GM18519 (cell line): ENCODE results near the gene NENF.

Experiments used
- ATAC-seq: cut with Tn5 transposase; IDR thresholded peaks from one replicate; pipeline ENCODE4 v1.9.1; 2021; ENCODE audit warnings: mild to moderate bottlenecking, moderate library complexity; ENCODE audit not compliant: unreplicated experiment, low FRiP score

The NENF gene

DNA sequence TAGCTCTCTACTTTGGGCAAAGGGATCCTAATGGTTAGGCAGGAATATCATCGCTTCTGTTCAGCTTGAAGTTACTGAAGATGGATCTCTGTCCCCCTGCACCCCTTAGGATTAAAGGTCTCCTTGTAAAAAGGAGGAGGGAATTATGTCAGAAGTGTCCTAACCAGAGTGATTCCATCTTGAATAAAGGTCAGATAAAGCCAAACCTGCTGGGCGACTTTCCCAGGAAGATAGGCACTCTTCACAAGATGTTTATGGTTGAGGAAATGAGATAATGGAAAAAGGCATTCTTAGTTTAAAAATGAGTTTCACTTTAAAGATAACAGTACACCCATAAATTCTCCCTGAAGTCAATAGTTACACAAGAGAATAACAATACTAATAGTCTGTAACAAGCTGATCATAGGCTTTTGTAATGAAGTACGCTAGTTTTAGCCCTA lies 1.7 kb upstream of the NENF start:
- ATAC-seq: no peak

- no peak for ATAC-seq
These were observed 1.1 kb upstream of the NENF start for GRCh38 chr1:212431644-212432043.

DNA sequence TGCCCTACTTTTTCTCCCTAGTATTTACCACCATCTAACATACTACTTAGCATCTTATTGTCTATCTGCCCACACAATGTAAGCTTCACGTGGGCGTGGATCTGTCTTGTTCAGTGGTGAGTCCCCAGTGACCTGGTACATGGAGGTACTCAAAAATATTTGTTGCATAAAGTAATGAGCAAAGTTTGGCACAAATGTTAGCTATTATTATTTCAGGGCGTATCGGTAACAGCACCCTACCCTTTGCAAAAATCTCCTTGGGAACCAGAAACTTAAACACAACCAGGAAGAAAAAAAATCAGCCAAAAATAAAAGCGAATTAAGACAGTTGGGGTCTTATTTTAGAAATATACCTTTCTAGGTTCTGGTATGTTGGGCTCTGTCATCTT lies 454 bp upstream of the NENF start:
- ATAC-seq: no peak

DNA sequence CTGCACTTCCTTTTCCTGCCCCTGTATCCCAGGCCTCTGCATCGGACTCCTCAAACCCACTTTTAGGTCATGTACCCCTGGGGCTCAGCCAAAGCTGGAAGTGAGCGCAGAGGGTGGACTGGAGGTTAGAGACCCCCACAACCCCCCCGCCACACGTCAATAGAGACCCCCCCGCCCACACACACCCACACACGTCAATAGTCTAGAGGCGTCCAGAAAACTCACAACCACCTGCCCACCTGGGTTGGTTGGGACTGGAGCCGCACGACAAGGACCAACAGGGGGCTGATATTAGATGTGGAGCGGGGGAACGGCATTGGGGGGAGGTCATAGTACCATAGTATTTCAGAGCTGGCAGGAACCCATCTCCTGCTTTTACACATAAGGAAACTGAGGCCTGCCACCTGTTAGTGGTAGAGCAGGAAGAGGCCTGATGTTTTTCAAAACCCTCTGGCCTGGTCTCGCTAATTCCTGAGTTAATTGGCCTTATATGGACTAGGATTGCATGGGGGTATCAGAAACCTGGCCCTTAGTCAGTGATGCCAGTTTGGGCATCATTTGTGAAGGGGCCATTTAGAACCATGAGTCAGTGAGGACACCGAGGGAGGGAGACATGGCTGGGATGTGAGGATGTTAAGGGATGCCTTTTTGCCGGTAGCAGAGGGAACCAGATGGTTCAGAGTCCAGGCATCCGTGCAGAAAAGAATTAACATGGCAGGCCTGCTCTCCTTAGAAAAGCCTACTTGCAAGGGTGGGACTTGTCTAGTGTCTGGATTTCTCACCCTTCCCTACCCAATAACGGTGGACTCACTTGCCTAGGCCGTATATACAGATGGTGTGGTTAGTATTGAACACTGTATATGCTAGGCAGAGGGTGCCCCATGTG lies 1.1 kb downstream of the NENF start:
- no peak for ATAC-seq

DNA sequence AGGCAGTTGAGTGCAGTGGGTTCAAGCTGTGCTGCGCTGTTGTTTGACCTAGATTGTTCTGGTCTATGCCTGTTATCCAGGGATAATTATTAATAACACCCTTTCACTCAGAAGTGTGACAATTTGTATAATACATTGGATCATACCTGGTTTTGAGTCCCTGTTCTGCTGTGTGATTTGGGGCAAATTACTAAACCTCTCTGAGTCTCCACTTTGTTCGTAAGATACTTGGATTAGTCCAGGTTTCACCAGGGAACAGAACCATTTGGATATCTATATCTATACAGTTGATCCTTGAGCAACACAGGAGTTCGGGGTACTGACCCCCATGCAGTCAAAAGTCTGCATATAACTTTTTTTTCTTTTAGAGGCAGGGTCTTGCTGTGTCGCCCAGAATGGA lies 2.3 kb downstream of the NENF start:
- ATAC-seq: no peak

GRCh38 chr1:212437179-212437798 lies 4.6 kb downstream of the NENF start:
- no peak for ATAC-seq

DNA sequence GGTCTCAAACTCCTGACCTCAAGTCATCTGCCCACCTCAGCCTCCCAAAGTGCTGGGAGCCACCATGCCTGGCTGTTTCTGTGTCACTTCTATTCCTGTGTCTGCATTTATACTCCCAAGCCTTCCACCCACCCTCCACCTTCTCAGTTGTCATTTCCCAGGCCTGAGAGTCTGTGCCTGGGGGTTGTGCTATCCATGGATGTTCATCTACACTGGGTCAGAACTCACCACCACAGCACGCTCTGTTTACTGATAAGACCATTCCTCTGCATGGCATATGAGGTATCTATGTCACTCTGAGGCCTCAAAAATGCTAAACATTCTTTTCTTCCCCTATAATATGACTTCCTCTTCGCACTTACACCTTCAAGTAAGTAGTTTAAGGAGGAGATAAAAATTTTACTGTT lies 6.1 kb downstream of the NENF start:
- no peak for ATAC-seq

GRCh38 chr1:212440419-212440818 lies 7.7 kb downstream of the NENF start:
- no peak for ATAC-seq

DNA sequence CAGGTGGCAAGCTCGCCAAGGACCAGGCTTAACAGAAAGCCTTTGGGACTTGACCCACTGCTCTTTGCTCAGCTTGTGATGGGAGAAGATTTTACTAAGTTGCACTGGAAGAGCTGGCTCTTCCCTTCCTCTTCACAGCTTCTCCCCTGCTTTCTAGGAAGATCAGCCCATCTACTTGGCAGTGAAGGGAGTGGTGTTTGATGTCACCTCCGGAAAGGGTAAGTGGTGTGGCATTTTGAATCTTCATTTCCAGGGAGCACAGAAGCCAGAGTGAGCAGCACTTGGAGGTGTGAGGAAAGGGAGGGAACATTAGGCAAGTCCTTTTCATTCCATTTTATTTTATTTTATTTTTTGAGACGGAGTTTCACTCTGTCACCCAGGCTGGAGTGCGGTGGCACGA lies 9.7 kb downstream of the NENF start:
- no peak for ATAC-seq

DNA sequence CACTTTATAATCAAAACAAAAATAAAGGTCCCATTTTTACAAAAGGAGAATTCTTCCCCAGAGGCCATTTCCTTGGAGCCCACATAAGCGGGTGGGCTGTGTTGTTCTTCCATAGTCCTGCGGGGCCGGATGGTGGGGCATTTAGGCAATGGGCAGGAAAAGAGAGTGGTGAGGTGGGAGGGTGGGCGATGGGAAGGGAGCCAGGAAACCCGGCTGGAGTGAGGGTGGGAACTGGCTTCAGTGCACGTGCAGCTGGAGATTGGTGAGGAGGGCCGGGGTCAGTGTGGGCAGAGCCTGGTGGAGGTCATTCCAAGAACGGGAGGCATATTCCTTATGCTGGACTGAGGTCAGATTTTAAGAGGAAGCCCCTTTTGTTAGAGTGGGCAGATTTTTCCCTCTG lies 13.6 kb downstream of the NENF start:
- ATAC-seq: no peak

DNA sequence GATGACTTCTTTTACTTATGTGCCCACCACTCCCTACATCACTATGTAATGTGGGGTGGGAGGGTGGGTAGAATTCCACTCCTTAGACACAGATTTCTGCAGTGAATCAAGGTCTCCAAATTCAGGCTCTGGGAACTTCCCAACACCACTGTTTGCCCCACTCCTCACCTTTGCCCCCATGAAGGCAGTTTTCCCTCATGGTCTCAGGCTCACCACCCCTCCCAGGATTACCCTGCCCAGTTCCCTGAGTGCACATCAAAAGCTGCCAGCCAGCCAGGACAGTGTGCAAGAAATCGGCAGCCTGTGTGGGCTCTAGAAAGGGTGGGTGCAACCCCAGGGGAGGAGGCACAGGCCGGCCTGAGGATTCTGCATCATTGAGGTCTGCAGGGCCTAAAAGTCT lies 14.8 kb downstream of the NENF start:
- ATAC-seq: no peak

DNA sequence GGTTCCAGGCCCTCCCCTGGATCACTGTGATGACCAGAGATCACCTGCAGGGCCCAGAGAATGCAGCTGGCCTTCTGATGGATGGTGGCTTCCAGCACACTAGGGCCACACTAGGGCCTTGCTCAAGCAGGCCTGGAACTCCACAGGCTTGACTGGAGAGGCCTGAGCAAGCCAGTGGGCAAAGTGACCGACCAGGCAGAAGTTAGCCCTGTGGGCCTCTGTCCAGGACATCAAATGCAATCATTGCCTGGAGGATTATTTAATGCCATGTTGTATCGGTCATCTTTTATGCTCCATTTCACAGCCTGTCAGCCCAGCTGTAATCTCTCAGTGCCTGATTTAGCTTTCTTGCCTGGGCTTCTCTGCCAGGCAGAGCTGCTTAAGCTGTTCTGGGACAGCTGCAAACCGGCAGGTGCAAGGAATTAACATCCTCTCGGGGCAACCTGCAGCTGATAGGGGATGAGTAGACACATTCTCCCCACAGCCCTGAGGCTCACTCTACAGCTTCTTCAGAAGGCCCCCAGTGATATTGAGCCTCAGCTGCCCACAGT lies 17.7 kb downstream of the NENF start:
- no peak for ATAC-seq

- no peak for ATAC-seq
These were observed 18.9 kb downstream of the NENF start for GRCh38 chr1:212451416-212452322.

GRCh38 chr1:212452323-212453155 lies 19.8 kb downstream of the NENF start:
- ATAC-seq: no peak

- ATAC-seq: no peak
These were observed 20.6 kb downstream of the NENF start for GRCh38 chr1:212453156-212453857.

DNA sequence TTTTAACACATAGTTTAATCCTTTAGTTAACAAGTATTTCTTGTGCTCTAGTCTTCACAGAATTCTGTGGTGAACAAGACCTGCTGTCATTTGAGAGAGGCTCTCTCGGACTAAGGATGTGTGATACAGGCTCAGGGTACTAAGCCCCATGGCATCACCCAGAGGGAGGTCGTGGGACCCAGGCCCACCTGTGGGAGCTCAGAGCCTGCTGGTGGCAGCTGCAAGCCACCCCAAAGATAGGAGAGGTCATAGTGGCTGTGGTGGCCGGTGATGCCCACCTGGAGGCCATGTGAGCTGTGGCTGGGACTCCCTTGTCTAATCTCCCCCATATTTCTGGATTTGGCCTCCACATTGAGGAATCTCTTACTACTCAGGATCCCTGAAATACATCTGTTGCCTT lies 22.0 kb downstream of the NENF start:
- no peak for ATAC-seq

GRCh38 chr1:212455401-212455800 lies 22.7 kb downstream of the NENF start:
- no peak for ATAC-seq

DNA sequence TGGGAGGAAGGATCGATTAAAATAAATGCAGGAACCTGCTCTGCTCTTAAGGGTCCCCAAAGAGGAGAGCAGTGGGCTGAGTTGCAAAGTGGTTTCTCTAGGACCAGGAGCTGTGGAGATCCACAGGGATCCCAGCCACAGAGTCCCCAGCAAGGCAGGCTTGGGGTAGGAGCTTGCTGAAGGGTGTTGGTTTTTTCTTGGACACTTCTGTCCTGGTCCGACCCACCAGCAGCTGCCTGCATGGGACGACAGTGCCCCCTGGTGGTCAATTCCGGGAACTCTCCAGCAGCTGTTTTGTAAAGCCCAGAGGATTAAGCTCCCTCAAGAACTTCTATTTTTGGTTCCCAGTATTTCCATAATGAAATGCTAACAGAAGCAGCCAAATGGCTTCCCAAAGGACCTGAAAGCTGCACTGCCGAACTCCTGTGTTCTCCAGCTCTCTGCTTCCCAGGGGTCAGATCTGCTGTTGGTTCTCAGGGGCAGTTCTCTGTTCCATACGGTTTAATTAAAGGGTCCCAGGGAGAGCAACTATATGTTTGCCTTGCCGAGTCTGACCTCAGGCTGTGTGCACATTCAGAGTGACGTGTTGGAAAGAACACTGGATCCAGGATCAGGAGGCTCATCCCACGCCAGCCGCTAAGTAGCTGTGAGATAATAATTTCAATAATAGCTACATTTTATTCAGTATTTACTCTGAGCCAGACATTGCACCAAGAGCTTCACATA lies 23.2 kb downstream of the NENF start:
- ATAC-seq: no peak
